Measurements from ENCODE around the gene RNF152. TPM values are rescaled to one million over a fixed set of nuclear protein-coding genes. Genes with fewer than 3 reads are reported as not detected.
A peak's percentile ranks its signal among the peaks of the same experiment; 100 is the strongest.

RNF152 gene
- total and polyA plus RNA-seq, 2 experiments from 2014 or later, result 1.1 to 9.4 TPM

DNA sequence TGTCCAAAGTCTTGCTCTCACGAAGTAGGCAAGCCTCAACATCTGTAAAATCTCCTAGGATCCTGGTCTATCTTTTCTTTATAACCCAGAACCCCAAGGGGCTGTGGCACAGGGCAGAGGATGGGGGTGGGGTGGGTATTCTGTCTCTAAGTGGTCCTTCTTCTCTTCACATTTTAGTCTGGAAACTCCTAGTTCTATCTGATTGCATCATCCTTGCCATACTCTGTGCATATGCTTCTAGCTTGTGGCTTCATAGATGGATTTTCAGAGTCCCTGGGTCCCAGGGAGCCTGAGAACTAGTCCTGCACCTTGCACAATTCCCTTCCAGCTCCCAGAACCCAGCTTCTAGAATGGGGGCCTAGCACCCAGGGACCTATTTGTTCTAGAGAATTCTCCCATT, 52.5 kb downstream of the RNF152 start:
- H3K4me1 ChIP-seq (ENCODE audit: low read depth), result no peaks in the 10 kb centered on the region
- H3K9me3 ChIP-seq (ENCODE audit: low read depth), result no peaks in the 10 kb centered on the region
- H3K27me3 ChIP-seq, result no peaks in the 10 kb centered on the region
- no peaks in the 10 kb centered on the region for H3K36me3 ChIP-seq
- DNase-seq (ENCODE audit: low read depth in 1 of 2, low spot score in 1 of 2), result no peak
- H3K4me3 ChIP-seq, result no peak overlapping the region
- no peak overlapping the region for H3K27ac ChIP-seq
- TF ChIP-seq, protein P1, sequence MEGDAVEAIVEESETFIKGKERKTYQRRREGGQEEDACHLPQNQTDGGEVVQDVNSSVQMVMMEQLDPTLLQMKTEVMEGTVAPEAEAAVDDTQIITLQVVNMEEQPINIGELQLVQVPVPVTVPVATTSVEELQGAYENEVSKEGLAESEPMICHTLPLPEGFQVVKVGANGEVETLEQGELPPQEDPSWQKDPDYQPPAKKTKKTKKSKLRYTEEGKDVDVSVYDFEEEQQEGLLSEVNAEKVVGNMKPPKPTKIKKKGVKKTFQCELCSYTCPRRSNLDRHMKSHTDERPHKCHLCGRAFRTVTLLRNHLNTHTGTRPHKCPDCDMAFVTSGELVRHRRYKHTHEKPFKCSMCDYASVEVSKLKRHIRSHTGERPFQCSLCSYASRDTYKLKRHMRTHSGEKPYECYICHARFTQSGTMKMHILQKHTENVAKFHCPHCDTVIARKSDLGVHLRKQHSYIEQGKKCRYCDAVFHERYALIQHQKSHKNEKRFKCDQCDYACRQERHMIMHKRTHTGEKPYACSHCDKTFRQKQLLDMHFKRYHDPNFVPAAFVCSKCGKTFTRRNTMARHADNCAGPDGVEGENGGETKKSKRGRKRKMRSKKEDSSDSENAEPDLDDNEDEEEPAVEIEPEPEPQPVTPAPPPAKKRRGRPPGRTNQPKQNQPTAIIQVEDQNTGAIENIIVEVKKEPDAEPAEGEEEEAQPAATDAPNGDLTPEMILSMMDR (IDR thresholded peaks at IDR 0.05; ENCODE audit: low read depth, low read length), result no peak

DNA sequence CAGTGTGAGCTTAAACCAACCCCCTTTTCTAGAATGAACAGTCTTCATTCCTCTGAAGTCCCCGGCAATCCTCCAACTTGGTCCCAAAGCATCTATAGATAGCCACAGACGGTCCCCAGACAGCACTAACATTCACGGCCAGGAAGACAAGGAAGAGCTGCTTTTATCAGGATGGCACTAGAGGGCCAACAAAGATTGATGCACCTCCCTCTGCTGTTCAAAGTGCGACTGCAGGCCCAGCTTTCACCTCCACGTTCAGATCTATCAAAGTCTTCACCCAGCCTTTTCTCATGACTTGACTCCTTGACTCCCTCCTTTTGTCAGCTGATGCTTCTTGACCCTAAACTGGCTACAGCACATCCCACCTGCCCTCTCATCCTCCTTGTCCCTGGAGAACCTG, 54.3 kb downstream of the RNF152 start:
- H3K27me3 ChIP-seq, result no peaks in the 10 kb centered on the region
- no peaks in the 10 kb centered on the region for H3K9me3 ChIP-seq (ENCODE audit: low read depth)
- no peaks in the 10 kb centered on the region for H3K4me1 ChIP-seq (ENCODE audit: low read depth)
- TF ChIP-seq, protein P1 (IDR thresholded peaks at IDR 0.05; ENCODE audit: low read depth, low read length), result no peak
- no peak overlapping the region for H3K4me3 ChIP-seq
- no peak overlapping the region for H3K27ac ChIP-seq
- DNase-seq (ENCODE audit: low read depth in 1 of 2, low spot score in 1 of 2), result no peak
- H3K36me3 ChIP-seq, result no peaks in the 10 kb centered on the region

DNA sequence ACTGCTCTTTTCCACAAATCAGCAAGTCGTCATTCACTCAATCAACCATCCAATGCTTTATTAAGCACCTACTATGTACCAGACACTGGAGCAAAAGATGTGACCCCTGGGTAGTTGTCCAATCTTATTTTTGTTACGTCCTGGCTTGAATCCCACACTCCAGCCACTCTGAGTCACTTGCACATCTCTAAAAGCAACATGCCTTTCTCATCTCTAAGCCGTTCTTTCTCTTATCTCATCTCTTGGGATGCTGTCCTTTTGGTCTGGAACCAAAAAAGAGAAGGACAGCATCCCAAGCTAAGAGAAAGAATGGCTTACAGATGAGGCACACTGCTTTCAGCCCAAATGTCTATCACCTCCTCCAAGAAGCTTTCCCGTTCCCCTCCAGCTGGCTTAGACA, 58.8 kb downstream of the RNF152 start:
- Histone ChIP-seq H3K4me3 (no peak overlapping the region), H3K4me1 (ENCODE audit: low read depth) (peaks cover 8% of the 10 kb centered on the region), H3K36me3 (no peaks in the 10 kb centered on the region), H3K27ac (no peak overlapping the region), H3K9me3 (ENCODE audit: low read depth) (no peaks in the 10 kb centered on the region), H3K27me3 (no peaks in the 10 kb centered on the region)
- TF ChIP-seq, protein P1 (IDR thresholded peaks at IDR 0.05; ENCODE audit: low read depth, low read length), result no peak
- peak in 1 of 2 donors; percentile 20 for DNase-seq (ENCODE audit: low read depth in 1 of 2, low spot score in 1 of 2)

DNA sequence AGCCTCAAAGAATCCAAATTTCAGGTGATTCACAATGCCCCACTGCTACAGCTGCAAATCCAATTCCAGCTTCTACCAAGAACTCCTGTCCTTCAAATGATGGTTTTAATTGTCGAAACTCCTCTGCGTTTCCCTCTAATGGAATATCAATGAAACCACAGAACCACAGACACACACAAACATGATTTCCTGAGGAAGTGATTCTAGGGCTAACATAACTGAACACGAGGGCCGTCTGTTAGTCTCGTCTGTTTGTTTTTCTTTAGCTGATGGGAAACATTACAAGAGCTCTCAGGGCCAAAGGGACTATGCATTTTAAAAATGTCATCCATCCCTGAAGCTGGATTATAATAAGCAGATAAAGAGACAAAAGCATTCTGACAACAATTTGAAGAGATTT, 59.4 kb downstream of the RNF152 start:
- no peak overlapping the region for H3K27ac ChIP-seq
- no peak overlapping the region for H3K4me3 ChIP-seq
- no peaks in the 10 kb centered on the region for H3K36me3 ChIP-seq
- peaks cover 8% of the 10 kb centered on the region for H3K4me1 ChIP-seq (ENCODE audit: low read depth)
- TF ChIP-seq, protein P1 (IDR thresholded peaks at IDR 0.05; ENCODE audit: low read depth, low read length), result no peak
- peak in 1 of 2 donors; percentile 66 for DNase-seq (ENCODE audit: low read depth in 1 of 2, low spot score in 1 of 2)
- no peaks in the 10 kb centered on the region for H3K27me3 ChIP-seq
- no peaks in the 10 kb centered on the region for H3K9me3 ChIP-seq (ENCODE audit: low read depth)

DNA sequence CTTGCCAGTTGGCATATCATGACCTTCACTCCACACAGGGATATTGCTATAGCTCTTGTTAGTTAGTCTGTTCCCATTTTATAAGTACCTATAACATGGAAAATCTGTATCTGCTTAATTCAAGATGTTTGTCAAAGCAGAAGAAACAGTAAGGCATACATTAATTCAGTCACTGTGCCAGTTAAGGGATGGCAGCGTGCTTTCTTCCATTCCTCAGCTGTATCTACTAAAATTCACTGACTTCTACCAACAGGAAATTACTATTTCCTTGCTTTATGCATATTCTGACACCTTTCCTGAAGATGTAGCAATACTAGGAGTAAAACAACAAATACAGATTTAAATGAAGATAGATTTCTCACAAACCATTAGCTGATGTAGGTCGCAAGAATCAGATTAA, 59.9 kb downstream of the RNF152 start:
- H3K36me3 ChIP-seq, result no peaks in the 10 kb centered on the region
- no peaks in the 10 kb centered on the region for H3K9me3 ChIP-seq (ENCODE audit: low read depth)
- H3K4me1 ChIP-seq (ENCODE audit: low read depth), result peaks cover 8% of the 10 kb centered on the region
- no peak overlapping the region for H3K27ac ChIP-seq
- H3K4me3 ChIP-seq, result no peak overlapping the region
- no peaks in the 10 kb centered on the region for H3K27me3 ChIP-seq
- no peak for DNase-seq (ENCODE audit: low read depth in 1 of 2, low spot score in 1 of 2)
- TF ChIP-seq, protein P1 (IDR thresholded peaks at IDR 0.05; ENCODE audit: low read depth, low read length), result no peak

DNA sequence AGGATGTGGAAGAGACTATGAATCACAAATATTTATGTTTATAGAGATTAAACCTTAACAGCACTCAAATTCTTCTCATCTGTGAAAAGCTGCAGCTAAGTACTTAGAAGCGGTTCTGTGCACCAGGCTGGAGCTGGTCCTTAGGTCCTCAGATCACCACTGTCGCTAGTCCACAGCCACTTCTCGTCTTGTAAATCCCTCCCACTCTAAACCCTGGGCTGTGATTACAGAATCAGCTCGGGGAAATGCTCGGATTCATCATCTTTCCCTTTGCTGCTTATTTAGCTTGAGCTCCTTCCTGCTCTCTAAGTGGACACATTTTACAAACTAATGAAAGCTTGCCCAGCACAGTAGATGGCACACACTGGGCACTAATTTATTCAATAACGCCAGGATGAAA, 61.7 kb downstream of the RNF152 start:
- peaks cover 13% of the 10 kb centered on the region for H3K4me1 ChIP-seq (ENCODE audit: low read depth)
- peak; percentile 30 to 65 for DNase-seq (ENCODE audit: low read depth in 1 of 2, low spot score in 1 of 2)
- H3K27me3 ChIP-seq, result no peaks in the 10 kb centered on the region
- no peaks in the 10 kb centered on the region for H3K9me3 ChIP-seq (ENCODE audit: low read depth)
- H3K36me3 ChIP-seq, result no peaks in the 10 kb centered on the region
- TF ChIP-seq, protein P1 (IDR thresholded peaks at IDR 0.05; ENCODE audit: low read depth, low read length), result no peak
- no peak overlapping the region for H3K4me3 ChIP-seq
- H3K27ac ChIP-seq, result no peak overlapping the region
